ENCODE results near the gene BMP4.

Gene BMP4

GRCh38 chr14:53979113-53979681 lies 22.6 kb upstream of the BMP4 start:
- Mint-ChIP-seq H3K4me3 (no peak overlapping the region), H3K36me3 (ENCODE audit: low read depth) (no peaks in the 10 kb centered on the region), H3K4me1 (ENCODE audit: low read depth) (no peaks in the 10 kb centered on the region), H3K9me3 (peaks cover 3% of the 10 kb centered on the region), H3K27ac (no peak overlapping the region), H3K27me3 (no peaks in the 10 kb centered on the region)

- Mint-ChIP-seq H3K4me3 (no peak overlapping the region), H3K27ac (no peak overlapping the region)
Measured at GRCh38 chr14:53978194-53978593, 21.6 kb upstream of the BMP4 start.

GRCh38 chr14:53975444-53975843 lies 18.8 kb upstream of the BMP4 start:
- Mint-ChIP-seq H3K27ac (no peak overlapping the region), H3K36me3 (ENCODE audit: low read depth) (no peaks in the 10 kb centered on the region), H3K4me1 (ENCODE audit: low read depth) (no peaks in the 10 kb centered on the region), H3K9me3 (no peaks in the 10 kb centered on the region), H3K27me3 (peaks cover 12% of the 10 kb centered on the region), H3K4me3 (no peak overlapping the region)

More at GRCh38 chr14:53978194-53978593, 21.6 kb upstream of the BMP4 start:
- no peaks in the 10 kb centered on the region for H3K27me3 Mint-ChIP-seq
- H3K9me3 Mint-ChIP-seq, result no peaks in the 10 kb centered on the region
- no peaks in the 10 kb centered on the region for H3K4me1 Mint-ChIP-seq (ENCODE audit: low read depth)
- no peaks in the 10 kb centered on the region for H3K36me3 Mint-ChIP-seq (ENCODE audit: low read depth)

- H3K9me3 Mint-ChIP-seq, result no peaks in the 10 kb centered on the region
- no peak overlapping the region for H3K4me3 Mint-ChIP-seq
- H3K36me3 Mint-ChIP-seq (ENCODE audit: low read depth), result no peaks in the 10 kb centered on the region
- peaks cover 18% of the 10 kb centered on the region for H3K27me3 Mint-ChIP-seq
- no peak overlapping the region for H3K27ac Mint-ChIP-seq
- no peaks in the 10 kb centered on the region for H3K4me1 Mint-ChIP-seq (ENCODE audit: low read depth)
Measured at GRCh38 chr14:53971521-53971920, 14.9 kb upstream of the BMP4 start.

GRCh38 chr14:53969326-53969725 lies 12.7 kb upstream of the BMP4 start:
- Mint-ChIP-seq H3K4me3 (no peak overlapping the region), H3K27ac (no peak overlapping the region), H3K9me3 (no peaks in the 10 kb centered on the region), H3K27me3 (peaks cover 32% of the 10 kb centered on the region), H3K4me1 (ENCODE audit: low read depth) (no peaks in the 10 kb centered on the region), H3K36me3 (ENCODE audit: low read depth) (no peaks in the 10 kb centered on the region)

GRCh38 chr14:53968726-53969125 lies 12.1 kb upstream of the BMP4 start:
- Mint-ChIP-seq H3K4me3 (no peak overlapping the region), H3K4me1 (ENCODE audit: low read depth) (no peaks in the 10 kb centered on the region), H3K27me3 (peaks cover 38% of the 10 kb centered on the region), H3K27ac (no peak overlapping the region), H3K36me3 (ENCODE audit: low read depth) (no peaks in the 10 kb centered on the region), H3K9me3 (no peaks in the 10 kb centered on the region)

- Mint-ChIP-seq H3K4me1 (ENCODE audit: low read depth) (no peaks in the 10 kb centered on the region), H3K4me3 (no peak overlapping the region), H3K27me3 (peaks cover 46% of the 10 kb centered on the region)
Measured at GRCh38 chr14:53967606-53968005, 11.0 kb upstream of the BMP4 start.

GRCh38 chr14:53964249-53964648 lies 7.6 kb upstream of the BMP4 start:
- no peaks in the 10 kb centered on the region for H3K9me3 Mint-ChIP-seq
- H3K4me3 Mint-ChIP-seq, result no peak overlapping the region
- no peak overlapping the region for H3K27ac Mint-ChIP-seq
- no peaks in the 10 kb centered on the region for H3K36me3 Mint-ChIP-seq (ENCODE audit: low read depth)
- peaks cover 47% of the 10 kb centered on the region for H3K27me3 Mint-ChIP-seq
- no peaks in the 10 kb centered on the region for H3K4me1 Mint-ChIP-seq (ENCODE audit: low read depth)

More at GRCh38 chr14:53967606-53968005, 11.0 kb upstream of the BMP4 start:
- no peak overlapping the region for H3K27ac Mint-ChIP-seq
- no peaks in the 10 kb centered on the region for H3K9me3 Mint-ChIP-seq
- H3K36me3 Mint-ChIP-seq (ENCODE audit: low read depth), result no peaks in the 10 kb centered on the region

- peaks cover 51% of the 10 kb centered on the region for H3K27me3 Mint-ChIP-seq
- no peaks in the 10 kb centered on the region for H3K9me3 Mint-ChIP-seq
- no peak overlapping the region for H3K27ac Mint-ChIP-seq
- H3K4me1 Mint-ChIP-seq (ENCODE audit: low read depth), result no peaks in the 10 kb centered on the region
- no peak overlapping the region for H3K4me3 Mint-ChIP-seq
- H3K36me3 Mint-ChIP-seq (ENCODE audit: low read depth), result no peaks in the 10 kb centered on the region
Measured at GRCh38 chr14:53963320-53964227, 6.9 kb upstream of the BMP4 start.

GRCh38 chr14:53962953-53963319 lies 6.3 kb upstream of the BMP4 start:
- H3K4me1 Mint-ChIP-seq (ENCODE audit: low read depth), result no peaks in the 10 kb centered on the region
- no peaks in the 10 kb centered on the region for H3K36me3 Mint-ChIP-seq (ENCODE audit: low read depth)
- H3K27me3 Mint-ChIP-seq, result peaks cover 58% of the 10 kb centered on the region
- no peak overlapping the region for H3K27ac Mint-ChIP-seq
- no peak overlapping the region for H3K4me3 Mint-ChIP-seq
- no peaks in the 10 kb centered on the region for H3K9me3 Mint-ChIP-seq

- Mint-ChIP-seq H3K4me1 (ENCODE audit: low read depth) (peaks cover 28% of the 10 kb centered on the region), H3K27ac (no peak overlapping the region), H3K27me3 (peaks cover 71% of the 10 kb centered on the region), H3K4me3 (no peak overlapping the region), H3K9me3 (no peaks in the 10 kb centered on the region), H3K36me3 (ENCODE audit: low read depth) (no peaks in the 10 kb centered on the region)
Measured at GRCh38 chr14:53958628-53959027, 2.0 kb upstream of the BMP4 start.

GRCh38 chr14:53957739-53958138 lies 1.1 kb upstream of the BMP4 start:
- H3K36me3 Mint-ChIP-seq (ENCODE audit: low read depth), result no peaks in the 10 kb centered on the region
- H3K27ac Mint-ChIP-seq, result no peak overlapping the region
- H3K4me3 Mint-ChIP-seq, result no peak overlapping the region
- H3K4me1 Mint-ChIP-seq (ENCODE audit: low read depth), result peaks cover 33% of the 10 kb centered on the region
- peaks cover 69% of the 10 kb centered on the region for H3K27me3 Mint-ChIP-seq
- H3K9me3 Mint-ChIP-seq, result no peaks in the 10 kb centered on the region

GRCh38 chr14:53955671-53956426 lies 776 bp downstream of the BMP4 start:
- no peaks in the 10 kb centered on the region for H3K9me3 Mint-ChIP-seq
- peak overlapping the region; percentile 49 for H3K4me3 Mint-ChIP-seq
- H3K27me3 Mint-ChIP-seq, result peaks cover 75% of the 10 kb centered on the region
- no peaks in the 10 kb centered on the region for H3K36me3 Mint-ChIP-seq (ENCODE audit: low read depth)
- H3K27ac Mint-ChIP-seq, result no peak overlapping the region
- H3K4me1 Mint-ChIP-seq (ENCODE audit: low read depth), result peaks cover 35% of the 10 kb centered on the region

GRCh38 chr14:53955229-53955556 lies 1.4 kb downstream of the BMP4 start:
- no peaks in the 10 kb centered on the region for H3K36me3 Mint-ChIP-seq (ENCODE audit: low read depth)
- no peaks in the 10 kb centered on the region for H3K9me3 Mint-ChIP-seq
- peaks cover 79% of the 10 kb centered on the region for H3K27me3 Mint-ChIP-seq
- peak overlapping the region; percentile 49 for H3K4me3 Mint-ChIP-seq
- no peak overlapping the region for H3K27ac Mint-ChIP-seq
- H3K4me1 Mint-ChIP-seq (ENCODE audit: low read depth), result peaks cover 35% of the 10 kb centered on the region

GRCh38 chr14:53954551-53955228 lies 1.9 kb downstream of the BMP4 start:
- peaks cover 79% of the 10 kb centered on the region for H3K27me3 Mint-ChIP-seq
- H3K36me3 Mint-ChIP-seq (ENCODE audit: low read depth), result no peaks in the 10 kb centered on the region
- H3K9me3 Mint-ChIP-seq, result no peaks in the 10 kb centered on the region
- H3K4me1 Mint-ChIP-seq (ENCODE audit: low read depth), result peaks cover 35% of the 10 kb centered on the region
- H3K27ac Mint-ChIP-seq, result no peak overlapping the region
- peak overlapping the region; percentile 66 for H3K4me3 Mint-ChIP-seq
